Glomerular endothelial cell (primary cell): ENCODE measurements around the gene UQCC2. TPM values are rescaled to one million over a fixed set of nuclear protein-coding genes. Genes with fewer than 3 reads are reported as not detected.

Experiments used
- DNase-seq: peaks from one replicate; pipeline ENCODE4 v3.0.0-alpha.2; 2011; ENCODE audit warnings: low read depth, low spot score; ENCODE audit errors: extremely low read depth
- total RNA-seq: library from RNA; depleted of rRNA; stranded (reverse); fragments of >200 nt; gene quantifications from 2 replicates; pipeline ENCODE4 v1.2.3, GENCODE V29; 2015

UQCC2 gene
- total RNA-seq, 1 donor from 2014 or later: 27.0 TPM

DNA sequence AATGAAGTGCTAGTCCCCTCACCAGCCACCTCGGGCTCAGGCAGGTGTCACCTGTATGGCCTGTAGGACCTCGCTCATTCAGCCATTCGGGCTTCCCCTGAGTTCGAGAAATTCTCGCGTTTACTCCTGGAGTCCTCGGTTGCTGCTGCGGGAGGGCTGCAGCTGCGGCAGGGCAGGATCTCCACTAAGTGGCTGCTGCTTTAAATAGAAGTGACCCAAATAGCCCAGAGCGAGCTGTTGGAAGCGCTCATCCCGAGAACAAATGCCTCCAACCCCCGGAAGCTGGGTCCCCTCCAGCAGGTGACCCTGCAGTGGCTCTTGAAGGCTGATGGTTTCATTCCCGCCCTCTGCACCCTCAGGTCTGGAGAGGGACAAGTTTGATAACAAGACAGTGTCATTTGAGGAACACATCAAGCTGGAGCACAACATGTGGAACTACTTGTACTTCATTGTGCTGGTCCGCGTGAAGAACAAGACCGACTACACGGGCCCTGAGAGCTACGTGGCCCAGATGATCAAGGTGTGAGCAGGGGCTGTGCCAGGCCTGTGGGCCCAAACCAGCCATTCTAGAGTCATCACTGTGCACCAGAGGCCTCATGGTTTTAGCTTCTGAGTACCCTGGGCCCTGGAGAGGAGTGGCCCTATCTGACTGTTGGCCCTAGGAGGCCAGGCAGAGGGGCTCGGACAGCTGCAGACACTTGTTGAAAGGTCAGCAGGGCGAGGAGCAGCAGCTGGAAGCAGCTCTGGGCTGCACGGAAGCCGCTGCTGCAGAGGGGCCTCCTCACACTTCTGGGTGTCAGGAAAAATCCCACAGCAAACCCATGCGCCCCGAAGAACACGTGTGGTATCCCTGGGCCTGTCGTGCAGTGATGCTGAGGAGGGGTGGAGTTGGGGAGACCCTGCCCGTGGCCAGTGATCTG, 18.1 kb downstream of the UQCC2 start:
- no peak for DNase-seq

DNA sequence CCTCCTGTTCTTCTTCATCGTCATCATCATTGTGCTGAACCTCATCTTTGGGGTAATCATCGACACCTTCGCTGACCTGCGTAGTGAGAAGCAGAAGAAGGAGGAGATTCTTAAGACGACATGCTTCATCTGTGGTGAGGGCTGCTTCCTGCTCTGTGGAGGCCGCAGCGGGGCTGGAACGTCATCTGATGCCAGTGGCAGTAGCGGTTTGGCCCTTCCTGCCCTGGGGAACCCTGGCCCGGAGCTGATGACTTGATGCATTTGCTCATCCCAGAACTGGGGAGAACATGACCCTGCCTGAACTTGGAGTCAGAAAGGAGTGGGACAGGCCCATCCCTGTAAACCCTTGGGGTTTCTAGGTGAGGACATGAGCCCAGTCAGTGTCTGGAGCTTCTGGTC, 18.7 kb downstream of the UQCC2 start:
- no peak for DNase-seq

DNA sequence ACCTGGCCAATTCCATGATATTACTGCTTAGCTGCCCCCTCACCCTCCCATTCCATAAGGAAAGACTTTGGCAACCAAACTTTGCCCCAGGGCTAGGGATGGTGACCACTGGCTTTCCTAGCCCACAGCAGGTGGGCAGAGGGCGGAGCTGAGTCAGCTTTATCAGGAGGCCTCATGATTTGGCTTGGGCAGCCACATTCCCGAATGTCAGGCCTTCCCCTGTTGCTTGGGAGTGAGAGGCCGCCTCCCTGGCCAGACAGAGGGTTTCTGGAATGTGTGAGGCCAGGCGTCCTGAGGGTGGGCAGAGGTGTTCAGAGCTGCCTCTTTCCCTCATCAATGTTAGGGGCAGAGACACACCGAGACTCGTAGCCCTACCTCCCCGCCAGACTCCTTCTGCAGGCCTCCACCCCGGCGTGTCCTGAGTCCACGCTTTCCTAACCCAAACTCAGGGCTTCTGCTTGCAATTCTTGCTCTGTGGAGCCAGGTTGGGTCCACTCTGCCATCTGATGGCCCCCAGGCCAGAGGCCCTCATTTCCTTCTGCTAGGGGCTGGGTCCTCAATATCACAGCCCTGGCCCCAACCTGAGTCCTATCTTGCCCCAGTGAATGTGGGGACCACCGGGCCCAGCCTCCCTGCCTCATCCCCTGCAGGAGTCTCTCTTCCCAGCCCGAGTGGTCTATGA, 19.3 kb downstream of the UQCC2 start:
- no peak for DNase-seq

DNA sequence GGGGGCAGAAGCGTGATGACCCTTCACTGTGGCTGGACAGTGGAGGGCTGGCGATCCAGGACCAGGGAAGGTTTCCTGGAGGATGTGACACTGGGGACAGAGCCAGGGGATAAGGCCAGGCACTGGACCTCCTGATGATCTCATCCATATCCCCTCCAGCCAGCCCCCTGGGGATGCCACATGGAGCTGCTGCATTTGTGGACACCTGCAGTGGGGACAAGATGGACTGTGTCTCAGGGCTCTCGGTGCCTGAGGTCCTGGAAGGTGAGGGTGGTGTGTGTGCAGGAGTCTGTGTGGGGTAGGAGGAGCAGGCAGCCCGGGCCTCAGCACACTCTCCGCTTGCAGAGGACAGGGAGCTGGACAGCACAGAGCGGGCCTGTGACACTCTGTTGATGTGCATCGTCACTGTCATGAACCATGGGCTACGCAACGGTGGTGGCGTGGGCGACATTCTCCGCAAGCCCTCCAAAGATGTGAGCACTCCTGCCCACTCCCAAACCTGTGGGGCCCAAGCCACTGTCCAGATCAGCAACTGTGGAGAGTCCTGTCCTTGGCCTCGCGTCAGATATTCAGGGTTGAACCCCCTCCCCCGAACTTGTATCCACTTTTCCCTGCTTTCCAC, 19.9 kb downstream of the UQCC2 start:
- no peak for DNase-seq

DNA sequence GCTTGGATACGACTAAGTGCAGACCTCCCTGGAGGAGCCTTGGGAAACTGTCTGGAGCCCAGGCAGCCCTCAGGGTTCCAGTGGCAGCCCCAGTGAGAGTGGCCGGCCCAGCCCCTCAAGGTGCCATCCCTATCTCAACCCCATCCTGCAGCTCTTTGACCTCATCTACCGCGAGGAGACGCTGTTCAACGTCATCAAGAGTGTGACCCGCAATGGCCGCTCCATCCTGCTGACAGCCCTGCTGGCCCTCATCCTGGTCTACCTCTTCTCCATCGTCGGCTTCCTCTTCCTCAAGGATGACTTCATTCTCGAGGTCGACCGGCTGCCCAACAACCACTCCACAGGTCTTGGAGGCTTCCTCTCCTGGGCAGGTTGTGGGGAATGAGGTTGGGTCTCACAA, 20.7 kb downstream of the UQCC2 start:
- DNase-seq: no peak

DNA sequence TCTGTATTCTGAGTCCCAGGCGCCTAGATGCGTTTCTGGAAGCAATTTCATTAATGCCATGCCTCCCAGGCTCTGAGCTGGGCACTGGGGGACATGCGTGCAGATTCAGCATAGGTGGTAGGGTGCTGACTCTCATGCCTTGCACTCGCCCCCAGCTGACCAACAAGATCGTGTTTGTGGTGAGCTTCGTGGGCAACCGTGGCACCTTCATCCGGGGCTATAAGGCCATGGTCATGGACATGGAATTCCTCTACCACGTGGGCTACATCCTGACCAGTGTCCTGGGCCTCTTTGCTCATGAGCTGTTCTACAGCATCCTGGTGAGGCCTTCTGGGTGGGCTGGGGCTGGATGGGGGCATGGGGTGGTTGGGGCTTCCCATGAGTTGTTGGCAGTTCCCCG, 21.6 kb downstream of the UQCC2 start:
- no peak for DNase-seq

DNA sequence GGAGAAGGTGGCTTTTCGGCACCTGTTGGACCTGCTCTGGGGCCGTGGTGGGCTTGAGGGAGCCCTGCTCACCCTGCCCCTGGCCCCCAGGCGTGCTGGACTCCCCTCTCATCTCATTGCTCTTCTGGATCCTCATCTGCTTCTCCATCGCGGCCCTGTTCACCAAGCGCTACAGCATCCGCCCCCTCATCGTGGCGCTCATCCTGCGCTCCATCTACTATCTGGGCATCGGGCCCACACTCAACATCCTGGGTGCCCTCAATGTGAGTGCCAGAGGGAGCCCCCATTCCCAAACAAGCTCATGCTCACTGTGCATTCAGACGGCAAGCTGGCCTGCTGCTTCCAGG, 22.4 kb downstream of the UQCC2 start:
- DNase-seq: no peak

DNA sequence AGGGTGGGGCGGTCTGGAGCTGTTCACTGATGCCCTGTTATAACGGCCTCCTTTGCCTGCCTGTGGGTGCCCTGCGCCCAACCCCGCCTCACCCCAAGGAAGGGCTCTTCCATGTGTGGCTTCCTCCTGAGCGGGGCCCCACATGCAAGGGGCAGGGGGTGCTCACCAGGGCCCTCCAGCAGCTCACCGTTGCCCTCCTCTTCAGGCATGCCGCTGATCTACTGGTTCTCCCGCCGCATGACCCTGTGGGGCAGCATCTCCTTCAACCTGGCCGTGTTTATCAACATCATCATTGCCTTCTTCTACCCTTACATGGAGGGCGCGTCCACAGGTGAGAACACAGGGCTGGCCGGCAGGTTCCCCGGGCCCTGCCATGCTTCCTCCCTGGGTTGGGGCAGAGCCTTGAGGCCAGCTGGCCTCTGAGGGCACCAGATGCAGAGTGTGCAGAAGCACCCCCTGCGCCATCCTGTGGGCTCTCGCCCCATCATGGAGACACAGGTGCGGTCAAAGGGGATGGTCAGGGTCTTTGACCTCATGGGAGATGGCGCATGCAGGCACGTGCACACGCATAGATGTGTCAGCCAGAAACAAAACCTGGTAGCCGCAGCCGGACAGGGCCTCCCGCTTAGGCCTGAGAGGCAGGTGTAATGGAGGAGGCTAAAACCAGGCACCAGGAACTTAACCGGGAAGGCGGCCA, 22.9 kb downstream of the UQCC2 start:
- DNase-seq: no peak

DNA sequence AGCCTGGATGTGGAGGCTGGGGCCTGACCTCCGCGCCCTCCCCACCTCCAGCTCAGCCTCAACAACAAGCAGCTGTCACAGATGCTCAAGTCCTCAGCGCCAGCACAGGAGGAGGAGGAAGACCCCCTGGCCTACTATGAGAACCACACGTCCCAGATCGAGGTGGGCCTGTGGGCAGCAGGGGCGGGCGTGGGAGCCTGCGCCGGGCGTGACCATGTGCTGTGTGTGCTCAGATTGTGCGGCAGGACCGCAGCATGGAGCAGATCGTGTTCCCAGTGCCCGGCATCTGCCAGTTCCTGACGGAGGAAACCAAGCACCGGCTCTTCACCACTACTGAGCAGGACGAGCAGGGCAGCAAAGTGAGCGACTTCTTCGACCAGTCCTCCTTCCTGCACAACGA, 23.5 kb downstream of the UQCC2 start:
- DNase-seq: no peak

DNA sequence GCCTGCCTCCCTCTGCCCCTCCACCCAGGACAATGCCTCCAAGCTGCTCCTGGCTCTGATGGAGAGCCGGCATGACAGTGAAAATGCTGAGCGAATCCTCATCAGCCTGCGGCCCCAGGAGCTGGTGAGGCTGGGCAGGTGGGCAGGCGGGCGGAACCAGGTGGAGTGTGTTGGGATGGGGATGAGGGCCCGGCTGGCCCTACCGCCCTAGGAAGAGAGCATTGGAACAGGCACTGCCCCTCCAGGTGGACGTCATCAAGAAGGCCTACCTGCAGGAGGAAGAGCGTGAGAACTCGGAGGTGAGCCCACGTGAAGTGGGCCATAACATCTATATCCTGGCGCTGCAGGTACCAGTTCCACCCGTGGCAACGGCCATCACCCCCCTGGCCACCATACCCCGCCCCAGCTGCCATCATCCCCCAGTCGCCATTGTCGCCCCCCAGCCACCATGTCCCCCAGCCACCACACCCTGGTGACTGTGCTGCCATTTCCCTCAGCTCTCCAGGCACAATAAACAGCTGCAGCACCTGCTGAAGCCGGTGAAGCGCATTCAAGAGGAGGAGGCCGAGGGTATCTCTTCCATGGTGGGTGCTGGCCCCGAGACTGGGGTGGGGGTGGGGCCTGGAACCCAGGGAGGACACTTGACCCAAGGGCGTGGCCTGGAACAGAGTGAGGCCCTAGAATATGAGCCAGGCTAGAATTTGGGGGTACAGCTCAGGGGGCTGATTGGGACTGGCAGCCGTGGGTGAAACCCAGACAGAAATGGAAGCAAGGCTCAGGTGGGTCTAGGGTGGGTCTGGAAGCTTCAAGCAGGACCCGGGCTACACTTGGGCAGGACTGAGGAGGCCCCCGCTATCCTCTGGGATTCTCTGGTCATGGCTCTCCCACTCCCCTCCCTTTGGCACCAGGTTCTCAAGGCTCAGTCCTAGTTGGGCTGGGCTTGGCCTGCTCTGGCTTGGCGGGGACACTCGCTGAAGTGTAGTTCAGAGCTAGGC, 24.2 kb downstream of the UQCC2 start:
- DNase-seq: no peak

DNA sequence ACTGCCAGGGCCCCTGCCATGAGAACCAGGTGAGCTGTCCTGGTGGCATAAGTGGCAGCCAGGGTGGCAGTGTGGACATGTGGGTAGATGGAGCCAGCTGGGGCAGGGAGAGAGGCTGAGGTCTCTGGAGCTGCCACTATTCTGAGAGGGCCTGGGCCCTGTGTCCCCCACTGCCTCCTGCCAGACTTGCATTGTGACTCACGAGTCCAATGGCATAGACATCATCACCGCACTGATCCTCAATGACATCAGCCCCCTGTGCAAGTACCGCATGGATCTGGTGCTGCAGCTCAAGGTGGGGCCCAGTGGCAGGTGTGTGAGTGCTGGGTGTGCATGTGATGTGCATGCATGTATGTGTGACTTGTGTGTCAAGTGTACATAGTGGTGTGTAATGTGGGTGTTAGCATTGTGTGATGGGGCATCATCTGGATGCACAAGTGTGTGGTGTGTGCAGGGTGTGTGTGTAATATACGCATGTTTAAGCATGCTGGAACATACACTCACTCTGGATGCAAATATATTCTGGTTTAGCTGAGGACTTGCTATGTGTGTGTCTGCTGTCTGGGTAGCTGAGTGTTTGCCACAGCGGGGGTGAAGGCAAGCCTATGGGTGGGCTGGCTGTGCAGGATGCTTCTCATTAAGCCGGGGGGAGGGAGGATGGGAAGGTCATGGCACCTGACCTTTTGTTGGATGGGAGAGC, 25.1 kb downstream of the UQCC2 start:
- no peak for DNase-seq

DNA sequence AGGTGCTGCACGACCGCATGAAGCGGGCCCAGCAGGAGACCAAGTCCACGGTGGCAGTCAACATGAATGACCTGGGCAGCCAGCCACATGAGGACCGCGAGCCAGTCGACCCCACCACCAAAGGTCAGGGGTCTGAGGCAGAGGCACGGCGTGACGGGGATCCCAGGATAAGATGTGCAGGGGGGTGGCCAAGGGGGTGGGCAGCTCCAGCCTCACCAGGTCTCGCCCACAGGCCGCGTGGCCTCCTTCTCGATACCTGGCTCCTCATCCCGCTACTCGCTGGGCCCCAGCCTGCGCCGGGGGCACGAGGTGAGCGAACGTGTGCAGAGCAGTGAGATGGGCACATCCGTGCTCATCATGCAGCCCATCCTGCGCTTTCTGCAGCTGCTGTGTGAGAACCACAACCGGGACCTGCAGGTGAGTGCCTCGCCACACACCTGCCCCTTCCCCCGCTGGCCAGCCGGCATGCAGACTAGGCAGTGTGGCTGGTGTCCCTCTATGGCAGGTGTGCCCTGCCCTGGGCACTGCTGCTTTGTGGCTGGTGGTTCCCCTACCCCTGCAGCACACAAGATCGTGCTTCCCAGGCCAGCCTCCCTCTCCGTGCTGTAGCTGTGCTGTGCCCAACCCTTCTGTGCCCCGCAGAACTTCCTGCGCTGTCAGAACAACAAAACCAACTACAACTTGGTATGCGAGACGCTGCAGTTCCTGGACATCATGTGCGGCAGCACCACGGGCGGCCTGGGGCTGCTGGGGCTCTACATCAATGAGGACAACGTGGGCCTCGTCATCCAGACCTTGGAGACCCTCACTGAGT, 25.9 kb downstream of the UQCC2 start:
- no peak for DNase-seq

DNA sequence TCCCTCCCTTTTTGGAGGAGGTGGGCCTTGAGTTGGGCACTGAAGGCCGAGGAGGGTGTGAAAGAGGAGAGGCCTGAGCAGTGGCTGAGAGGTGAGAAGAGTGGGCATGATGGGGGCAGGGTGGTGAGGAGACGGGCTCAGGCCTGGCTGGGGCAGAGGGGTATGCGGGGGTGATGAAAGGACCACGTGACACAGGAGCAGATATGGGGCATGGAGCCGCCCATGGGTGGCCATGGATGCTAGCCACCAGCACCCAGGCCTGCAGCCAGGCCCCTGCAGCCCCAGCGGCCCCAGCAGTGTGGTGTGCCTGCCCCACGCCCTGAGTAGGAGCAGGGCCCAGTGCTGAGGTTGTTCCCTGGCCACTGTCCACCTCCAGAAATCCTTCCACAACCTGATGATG, 26.5 kb downstream of the UQCC2 start:
- DNase-seq: no peak

DNA sequence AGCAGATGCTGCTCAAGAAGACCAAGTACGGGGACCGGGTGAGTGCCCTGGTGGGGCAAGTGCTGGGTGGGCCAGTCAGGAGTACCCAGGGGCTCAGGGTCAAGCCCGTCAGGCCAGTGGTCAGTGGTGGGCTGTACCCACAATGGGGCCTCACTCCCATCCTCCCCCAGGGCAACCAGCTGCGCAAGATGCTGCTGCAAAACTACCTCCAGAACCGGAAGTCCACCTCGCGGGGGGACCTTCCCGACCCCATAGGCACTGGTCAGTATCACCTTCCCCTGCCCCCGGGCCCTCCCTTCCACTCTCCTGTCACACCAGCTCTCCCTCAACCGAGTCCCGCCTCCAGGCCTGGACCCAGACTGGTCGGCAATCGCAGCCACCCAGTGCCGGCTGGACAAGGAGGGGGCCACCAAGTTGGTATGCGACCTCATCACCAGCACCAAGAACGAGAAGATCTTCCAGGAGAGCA, 27.0 kb downstream of the UQCC2 start:
- no peak for DNase-seq

DNA sequence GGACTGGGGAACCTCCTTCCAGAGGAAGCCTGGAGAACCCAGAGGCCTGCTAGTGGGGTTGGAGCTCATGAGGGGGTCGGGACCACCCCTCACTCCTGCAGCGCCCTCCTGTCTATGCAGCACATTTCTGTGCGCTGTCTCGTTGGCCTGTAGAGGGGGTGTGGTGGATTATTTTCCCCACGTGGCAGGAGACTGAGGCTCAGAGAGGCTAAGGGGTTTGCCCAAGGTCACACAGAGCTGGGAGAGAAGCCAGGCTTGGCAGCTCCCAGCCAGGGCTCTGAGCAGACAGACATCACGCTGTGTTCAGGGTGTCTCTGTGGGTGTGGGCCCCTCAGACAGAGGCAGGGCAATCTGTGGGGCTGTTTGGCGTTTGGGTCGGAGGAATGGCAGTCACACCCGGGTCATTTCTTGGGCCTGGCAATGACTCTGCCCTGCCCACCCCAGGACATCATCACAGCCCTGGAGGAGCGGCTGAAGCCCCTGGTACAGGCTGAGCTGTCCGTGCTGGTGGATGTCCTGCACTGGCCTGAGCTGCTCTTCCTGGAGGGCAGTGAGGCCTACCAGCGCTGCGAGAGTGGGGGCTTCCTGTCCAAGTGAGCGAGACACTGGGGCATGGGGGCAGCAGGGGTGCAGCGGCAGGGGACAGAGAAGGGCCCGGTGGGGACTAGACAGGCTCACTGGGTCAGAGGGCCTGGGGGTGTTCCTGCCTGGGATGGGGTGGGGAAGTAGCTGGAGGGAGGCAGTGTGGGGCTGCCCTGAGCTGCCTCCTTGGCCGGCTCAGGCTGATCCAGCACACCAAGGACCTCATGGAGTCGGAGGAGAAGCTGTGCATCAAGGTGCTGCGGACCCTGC, 27.7 kb downstream of the UQCC2 start:
- DNase-seq: no peak

DNA sequence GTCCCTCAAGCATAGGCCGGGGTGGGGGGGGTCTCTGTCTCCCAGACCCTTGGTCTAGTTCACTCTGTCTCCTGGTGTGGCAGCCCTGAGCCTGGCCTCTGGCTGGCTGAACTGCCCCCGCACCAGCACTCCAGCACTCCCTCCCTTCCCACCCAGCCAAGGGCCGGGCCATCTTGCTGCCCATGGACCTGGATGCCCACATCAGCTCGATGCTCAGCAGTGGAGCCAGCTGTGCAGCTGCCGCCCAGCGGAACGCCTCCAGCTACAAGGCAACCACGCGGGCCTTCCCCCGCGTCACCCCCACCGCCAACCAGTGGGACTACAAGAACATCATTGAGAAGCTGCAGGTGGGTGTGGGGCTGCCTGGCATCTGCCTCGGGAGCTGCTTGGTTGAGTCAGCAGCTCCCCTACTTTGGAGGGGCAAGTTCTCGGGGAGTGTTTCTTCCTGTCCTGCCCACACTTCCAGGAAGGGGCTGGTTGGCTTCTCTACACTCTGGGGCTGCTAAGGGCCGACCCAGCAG, 28.4 kb downstream of the UQCC2 start:
- no peak for DNase-seq

DNA sequence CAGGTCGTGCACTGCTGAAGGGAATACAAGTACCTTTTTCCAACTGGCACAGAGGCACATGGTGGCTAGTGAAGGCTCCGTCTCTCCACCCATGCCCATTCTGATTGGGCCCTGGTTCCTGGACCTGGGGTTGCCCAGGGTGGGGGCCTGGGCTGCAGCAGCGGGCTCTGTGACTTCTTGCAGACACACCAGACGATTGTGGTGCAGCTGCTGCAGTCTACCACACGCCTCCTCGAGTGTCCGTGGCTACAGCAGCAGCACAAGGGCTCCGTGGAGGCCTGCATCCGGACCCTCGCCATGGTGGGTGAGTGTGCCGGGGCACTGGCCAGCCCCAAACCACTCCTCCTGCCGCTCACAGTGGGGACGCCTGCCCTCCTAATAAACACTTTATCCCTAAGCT, 29.2 kb downstream of the UQCC2 start:
- no peak for DNase-seq
